Measurements from ENCODE around the gene SORCS2. TPM values are rescaled to one million over a fixed set of nuclear protein-coding genes. Genes with fewer than 3 reads are reported as not detected.

The SORCS2 gene
- polyA plus RNA-seq, 1 donor from 2014 or later: 1.0 TPM

DNA sequence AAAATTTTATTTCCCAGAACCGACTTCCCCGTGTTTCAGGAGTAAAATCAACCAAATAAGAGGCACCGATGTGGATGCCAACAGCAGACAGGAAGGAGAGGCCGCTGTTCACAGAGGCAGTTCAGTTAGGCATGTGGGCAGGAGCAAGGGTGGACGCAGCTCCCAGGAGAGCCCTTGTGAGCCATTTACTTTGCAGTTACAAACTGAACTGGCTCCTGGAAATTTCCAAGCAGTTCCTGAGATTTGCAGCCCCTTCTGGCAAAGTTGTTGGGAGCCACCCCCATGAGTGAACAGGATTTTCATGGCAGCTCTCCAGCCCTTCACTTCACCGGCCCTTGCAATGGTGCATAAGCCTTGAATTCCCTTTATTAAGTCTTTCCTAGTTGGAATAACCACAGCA lies 558.2 kb downstream of the SORCS2 start:
- Histone ChIP-seq H3K79me2 (replicated peaks; ENCODE audit: insufficient read depth, low read length) (no peaks in the 10 kb centered on the region), H3K4me2 (ENCODE audit: low read length) (no peak overlapping the region), H3K27me3 (ENCODE audit: insufficient read depth, low read depth, low read length) (no peaks in the 10 kb centered on the region), H2AFZ (ENCODE audit: low read depth, low read length) (no peak overlapping the region), H4K20me1 (ENCODE audit: insufficient read depth) (no peaks in the 10 kb centered on the region), H3K9me3 (ENCODE audit: low read length) (no peaks in the 10 kb centered on the region), H3K27ac (ENCODE audit: low read length) (no peak overlapping the region), H3K36me3 (ENCODE audit: insufficient read depth, low read length) (no peaks in the 10 kb centered on the region), H3K4me3 (ENCODE audit: low read length) (no peak overlapping the region), H3K9me2 (ENCODE audit: insufficient read depth, low read length) (no peaks in the 10 kb centered on the region), H3F3A (ENCODE audit: insufficient read depth, low read length, poor library complexity, severe bottlenecking) (no peaks in the 10 kb centered on the region), H3K9ac (ENCODE audit: low read length) (no peak overlapping the region)
- TF ChIP-seq, protein P1, sequence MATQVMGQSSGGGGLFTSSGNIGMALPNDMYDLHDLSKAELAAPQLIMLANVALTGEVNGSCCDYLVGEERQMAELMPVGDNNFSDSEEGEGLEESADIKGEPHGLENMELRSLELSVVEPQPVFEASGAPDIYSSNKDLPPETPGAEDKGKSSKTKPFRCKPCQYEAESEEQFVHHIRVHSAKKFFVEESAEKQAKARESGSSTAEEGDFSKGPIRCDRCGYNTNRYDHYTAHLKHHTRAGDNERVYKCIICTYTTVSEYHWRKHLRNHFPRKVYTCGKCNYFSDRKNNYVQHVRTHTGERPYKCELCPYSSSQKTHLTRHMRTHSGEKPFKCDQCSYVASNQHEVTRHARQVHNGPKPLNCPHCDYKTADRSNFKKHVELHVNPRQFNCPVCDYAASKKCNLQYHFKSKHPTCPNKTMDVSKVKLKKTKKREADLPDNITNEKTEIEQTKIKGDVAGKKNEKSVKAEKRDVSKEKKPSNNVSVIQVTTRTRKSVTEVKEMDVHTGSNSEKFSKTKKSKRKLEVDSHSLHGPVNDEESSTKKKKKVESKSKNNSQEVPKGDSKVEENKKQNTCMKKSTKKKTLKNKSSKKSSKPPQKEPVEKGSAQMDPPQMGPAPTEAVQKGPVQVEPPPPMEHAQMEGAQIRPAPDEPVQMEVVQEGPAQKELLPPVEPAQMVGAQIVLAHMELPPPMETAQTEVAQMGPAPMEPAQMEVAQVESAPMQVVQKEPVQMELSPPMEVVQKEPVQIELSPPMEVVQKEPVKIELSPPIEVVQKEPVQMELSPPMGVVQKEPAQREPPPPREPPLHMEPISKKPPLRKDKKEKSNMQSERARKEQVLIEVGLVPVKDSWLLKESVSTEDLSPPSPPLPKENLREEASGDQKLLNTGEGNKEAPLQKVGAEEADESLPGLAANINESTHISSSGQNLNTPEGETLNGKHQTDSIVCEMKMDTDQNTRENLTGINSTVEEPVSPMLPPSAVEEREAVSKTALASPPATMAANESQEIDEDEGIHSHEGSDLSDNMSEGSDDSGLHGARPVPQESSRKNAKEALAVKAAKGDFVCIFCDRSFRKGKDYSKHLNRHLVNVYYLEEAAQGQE (IDR thresholded peaks at IDR 0.05; ENCODE audit: borderline replicate concordance): no peak
- TF ChIP-seq RAD21 (conservative IDR thresholded peaks at IDR 0.05) (no peak), POLR2AphosphoS5 (IDR thresholded peaks at IDR 0.05) (no peak), EP300 (conservative IDR thresholded peaks at IDR 0.05; ENCODE audit: poor library complexity, severe bottlenecking) (no peak), MXI1 (conservative IDR thresholded peaks at IDR 0.05; ENCODE audit: poor library complexity, severe bottlenecking) (no peak), SMC3 (conservative IDR thresholded peaks at IDR 0.05; ENCODE audit: poor library complexity) (no peak), TAF1 (IDR thresholded peaks at IDR 0.05; ENCODE audit: low read depth) (no peak), EZH2 (IDR thresholded peaks at IDR 0.05; ENCODE audit: borderline replicate concordance, insufficient read depth, low read length, poor library complexity, severe bottlenecking) (no peak)
- TF ChIP-seq, protein P2, sequence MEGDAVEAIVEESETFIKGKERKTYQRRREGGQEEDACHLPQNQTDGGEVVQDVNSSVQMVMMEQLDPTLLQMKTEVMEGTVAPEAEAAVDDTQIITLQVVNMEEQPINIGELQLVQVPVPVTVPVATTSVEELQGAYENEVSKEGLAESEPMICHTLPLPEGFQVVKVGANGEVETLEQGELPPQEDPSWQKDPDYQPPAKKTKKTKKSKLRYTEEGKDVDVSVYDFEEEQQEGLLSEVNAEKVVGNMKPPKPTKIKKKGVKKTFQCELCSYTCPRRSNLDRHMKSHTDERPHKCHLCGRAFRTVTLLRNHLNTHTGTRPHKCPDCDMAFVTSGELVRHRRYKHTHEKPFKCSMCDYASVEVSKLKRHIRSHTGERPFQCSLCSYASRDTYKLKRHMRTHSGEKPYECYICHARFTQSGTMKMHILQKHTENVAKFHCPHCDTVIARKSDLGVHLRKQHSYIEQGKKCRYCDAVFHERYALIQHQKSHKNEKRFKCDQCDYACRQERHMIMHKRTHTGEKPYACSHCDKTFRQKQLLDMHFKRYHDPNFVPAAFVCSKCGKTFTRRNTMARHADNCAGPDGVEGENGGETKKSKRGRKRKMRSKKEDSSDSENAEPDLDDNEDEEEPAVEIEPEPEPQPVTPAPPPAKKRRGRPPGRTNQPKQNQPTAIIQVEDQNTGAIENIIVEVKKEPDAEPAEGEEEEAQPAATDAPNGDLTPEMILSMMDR (IDR thresholded peaks at IDR 0.05; ENCODE audit: poor library complexity, severe bottlenecking): no peak

DNA sequence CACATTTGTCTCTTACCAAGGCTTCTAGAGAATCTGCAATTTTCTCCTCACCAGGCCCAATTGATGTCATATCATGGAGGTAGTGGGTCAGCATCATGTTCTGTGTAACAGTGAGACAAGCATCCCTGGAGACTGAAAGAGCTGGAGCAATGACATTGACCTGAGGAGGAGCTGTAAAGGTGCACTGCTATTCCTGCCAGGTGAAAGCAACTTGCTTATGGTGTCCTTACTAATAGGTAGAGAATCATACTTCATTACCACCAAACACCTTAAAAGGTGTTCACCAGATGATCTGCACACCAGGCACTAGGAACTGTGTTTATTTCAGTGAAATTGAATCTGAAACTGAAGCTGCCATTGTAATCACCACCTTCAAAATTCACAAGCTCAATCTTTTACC lies 558.6 kb downstream of the SORCS2 start:
- H4K20me1 ChIP-seq (ENCODE audit: insufficient read depth): no peaks in the 10 kb centered on the region
- no peaks in the 10 kb centered on the region for H3K79me2 ChIP-seq (replicated peaks; ENCODE audit: insufficient read depth, low read length)
- no peaks in the 10 kb centered on the region for H3K36me3 ChIP-seq (ENCODE audit: insufficient read depth, low read length)
- no peaks in the 10 kb centered on the region for H3F3A ChIP-seq (ENCODE audit: insufficient read depth, low read length, poor library complexity, severe bottlenecking)
- no peaks in the 10 kb centered on the region for H3K9me2 ChIP-seq (ENCODE audit: insufficient read depth, low read length)
- no peak overlapping the region for H3K9ac ChIP-seq (ENCODE audit: low read length)
- H3K4me2 ChIP-seq (ENCODE audit: low read length): no peak overlapping the region
- H3K27me3 ChIP-seq (ENCODE audit: insufficient read depth, low read depth, low read length): no peaks in the 10 kb centered on the region
- no peak for TF ChIP-seq EP300 (conservative IDR thresholded peaks at IDR 0.05; ENCODE audit: poor library complexity, severe bottlenecking)
- TF ChIP-seq EZH2 (IDR thresholded peaks at IDR 0.05; ENCODE audit: borderline replicate concordance, insufficient read depth, low read length, poor library complexity, severe bottlenecking): no peak
- TF ChIP-seq, protein P2 (IDR thresholded peaks at IDR 0.05; ENCODE audit: poor library complexity, severe bottlenecking): no peak
- no peak for TF ChIP-seq TAF1 (IDR thresholded peaks at IDR 0.05; ENCODE audit: low read depth)
- no peak for TF ChIP-seq POLR2AphosphoS5 (IDR thresholded peaks at IDR 0.05)
- no peak for TF ChIP-seq MXI1 (conservative IDR thresholded peaks at IDR 0.05; ENCODE audit: poor library complexity, severe bottlenecking)
- TF ChIP-seq, protein P1 (IDR thresholded peaks at IDR 0.05; ENCODE audit: borderline replicate concordance): no peak
- no peak for TF ChIP-seq SMC3 (conservative IDR thresholded peaks at IDR 0.05; ENCODE audit: poor library complexity)
- TF ChIP-seq RAD21 (conservative IDR thresholded peaks at IDR 0.05): no peak
- no peak overlapping the region for H3K4me3 ChIP-seq (ENCODE audit: low read length)
- no peaks in the 10 kb centered on the region for H3K9me3 ChIP-seq (ENCODE audit: low read length)
- no peak overlapping the region for H3K27ac ChIP-seq (ENCODE audit: low read length)
- no peak overlapping the region for H2AFZ ChIP-seq (ENCODE audit: low read depth, low read length)

Data from neural cell (in vitro differentiated cells).